GM12878 (cell line): ENCODE measurements around the gene CXCR6. TPM values are rescaled to one million over a fixed set of nuclear protein-coding genes. Genes with fewer than 3 reads are reported as not detected.
A peak's percentile ranks its signal among the peaks of the same experiment; 100 is the strongest.

ENCODE experiments used
- CBX3 ChIP-seq: fragments of 200-600 bp; sonication (generic); IDR thresholded peaks from 2 replicates; pipeline ENCODE4 v1.6.1; 2016; ENCODE audit warnings: low read depth, borderline replicate concordance
- CUX1 ChIP-seq: IDR thresholded peaks from 2 replicates; pipeline ENCODE4 v1.6.1; 2012; ENCODE audit warnings: improper control_type of control experiment, low read depth, low read length; ENCODE audit not compliant: insufficient replicate concordance
- EGR1 ChIP-seq, 2 experiments: IDR thresholded peaks; 1 replicate in 1 of 2; 2 replicates in 1 of 2; pipeline ENCODE4 v1.6.1; 2011 to 2012; ENCODE audit warnings: low read depth in 2 of 2, low read length in 2 of 2, borderline replicate concordance in 1 of 2, mild to moderate bottlenecking in 1 of 2, moderate library complexity in 1 of 2
- EP300 ChIP-seq, 2 experiments: fragments of 150-350 bp in 1 of 2; IDR thresholded peaks; 2 replicates each; pipeline ENCODE4 v1.6.1; 2011 to 2012; ENCODE audit warnings: low read depth in 2 of 2, low read length in 2 of 2, borderline replicate concordance in 1 of 2, improper control_type of control experiment in 1 of 2, inconsistent platforms in 1 of 2; ENCODE audit not compliant: control insufficient read depth in 1 of 2
- EZH2 ChIP-seq: IDR thresholded peaks from 2 replicates; pipeline ENCODE4 v1.6.1; 2012; ENCODE audit warnings: low read depth, mild to moderate bottlenecking, control low read depth, inconsistent platforms, low read length, borderline replicate concordance; ENCODE audit not compliant: control insufficient read depth
- FOS ChIP-seq: IDR thresholded peaks from 3 replicates; pipeline ENCODE4 v1.6.1; 2011; ENCODE audit warnings: borderline replicate concordance; ENCODE audit not compliant: insufficient read length; ENCODE audit errors: extremely low read depth
- FOXM1 ChIP-seq: IDR thresholded peaks from 2 replicates; pipeline ENCODE4 v1.6.1; 2012; ENCODE audit warnings: low read depth, mild to moderate bottlenecking, inconsistent platforms, low read length, moderate library complexity
- IRF5 ChIP-seq: fragments of 450-650 bp; IDR thresholded peaks from 2 replicates; pipeline ENCODE4 v1.6.1; 2017; ENCODE audit warnings: borderline replicate concordance
- LARP7 ChIP-seq: fragments of 450-650 bp; IDR thresholded peaks from 2 replicates; pipeline ENCODE4 v1.6.1; 2017; ENCODE audit warnings: mild to moderate bottlenecking
- POLR2A ChIP-seq: IDR thresholded peaks from 2 replicates; pipeline ENCODE4 v1.6.1; 2011; ENCODE audit warnings: low read depth, mild to moderate bottlenecking, low read length
- RAD21 ChIP-seq: IDR thresholded peaks from 2 replicates; pipeline ENCODE4 v1.6.1; 2011; ENCODE audit warnings: mild to moderate bottlenecking, low read depth, low read length, moderate library complexity; ENCODE audit not compliant: insufficient read depth
- RB1 ChIP-seq: fragments of 450-650 bp; formaldehyde crosslinking; IDR thresholded peaks from 2 replicates; pipeline ENCODE4 v1.6.1; 2017; ENCODE audit warnings: mild to moderate bottlenecking, borderline replicate concordance
- SIN3A ChIP-seq: IDR thresholded peaks from 2 replicates; pipeline ENCODE4 v1.6.1; 2012; ENCODE audit warnings: low read depth, low read length, improper control_type of control experiment
- SMARCA5 ChIP-seq: fragments of 450-650 bp; IDR thresholded peaks from 2 replicates; pipeline ENCODE4 v1.6.1; 2017; ENCODE audit warnings: mild to moderate bottlenecking
- SREBF2 ChIP-seq: IDR thresholded peaks from 2 replicates; pipeline ENCODE4 v1.6.1; 2012; ENCODE audit warnings: mild to moderate bottlenecking, low read length
- SRF ChIP-seq, 2 experiments: IDR thresholded peaks; 2 replicates each; pipeline ENCODE4 v1.6.1; 2011; ENCODE audit warnings: low read depth in 2 of 2, low read length in 2 of 2, mild to moderate bottlenecking in 1 of 2, moderate library complexity in 1 of 2
- STAT1 ChIP-seq: fragments of 450-650 bp; conservative IDR thresholded peaks from 2 replicates; pipeline ENCODE4 v1.6.1; 2014; ENCODE audit warnings: antibody characterized with exemption, mild to moderate bottlenecking
- TAF1 ChIP-seq: IDR thresholded peaks from 2 replicates; pipeline ENCODE4 v1.6.1; 2011; ENCODE audit warnings: mild to moderate bottlenecking, low read depth, low read length, borderline replicate concordance
- TARDBP ChIP-seq: IDR thresholded peaks from 2 replicates; pipeline ENCODE4 v1.6.1; 2016; ENCODE audit warnings: borderline replicate concordance
- TCF3 ChIP-seq: IDR thresholded peaks from 2 replicates; pipeline ENCODE4 v1.6.1; 2012; ENCODE audit warnings: low read depth, mild to moderate bottlenecking, low read length, borderline replicate concordance; ENCODE audit not compliant: insufficient read depth
- ZNF217 ChIP-seq: fragments of 450-650 bp; IDR thresholded peaks from 2 replicates; pipeline ENCODE4 v1.6.1; 2017; ENCODE audit warnings: antibody characterized with exemption, mild to moderate bottlenecking
- ZNF24 ChIP-seq: fragments of 450-650 bp; IDR thresholded peaks from 2 replicates; pipeline ENCODE4 v1.6.1; 2017; ENCODE audit warnings: antibody characterized with exemption, mild to moderate bottlenecking
- ZSCAN29 ChIP-seq: fragments of 450-650 bp; IDR thresholded peaks from 2 replicates; pipeline ENCODE4 v1.6.1; 2017; ENCODE audit warnings: mild to moderate bottlenecking, moderate library complexity
- polyA plus RNA-seq, 11 experiments: library from polyadenylated mRNA; depleted of rRNA in 4 of 11; unstranded in 6 of 11; stranded (reverse) in 5 of 11; fragments of >200 nt; fragmentation: Nextera tagmentation in 4 of 11; fragmentation: Illumina TruSeq in 1 of 11; extraction: Ambion mirVana in 4 of 11; extraction: Trizol in 1 of 11; gene quantifications; 1 replicate in 1 of 11; 2 replicates in 10 of 11; pipeline versions ENCODE4 v1.2.1 to v1.2.3, GENCODE V29; 2011 to 2016; ENCODE audit warnings: inconsistent platforms in 2 of 11, missing spikeins in 2 of 11, low read depth in 1 of 11
- total RNA-seq, 4 experiments: library from RNA; depleted of rRNA in 3 of 4; stranded (reverse); fragments of >200 nt in 3 of 4; fragmentation: Illumina TruSeq in 1 of 4; extraction: Trizol in 1 of 4; gene quantifications; 2 replicates each; pipeline versions ENCODE4 v1.2.1 to v1.2.3, GENCODE V29; 2013 to 2021

CXCR6 gene
- total and polyA plus RNA-seq, 10 of the 15 experiments (the other 5 are each of a cell fraction or from before 2014, with no cell fraction given) = 0.04 to 0.20 (median 0.12) TPM; not detected in 5

GRCh38 chr3:45994419-45995235, 51.4 kb downstream of the CXCR6 start (continued):
- no peak for TF ChIP-seq FOXM1
- TF ChIP-seq TCF3 = no peak
- no peak for TF ChIP-seq EZH2
- no peak for TF ChIP-seq RB1
- no peak for TF ChIP-seq SRF (IDR thresholded peaks at IDR 0.05; ENCODE audit: low read depth in 2 of 2, low read length in 2 of 2)
- TF ChIP-seq EP300 (IDR thresholded peaks at IDR 0.05; ENCODE audit: borderline replicate concordance in 1 of 2, control insufficient read depth in 1 of 2, low read depth in 2 of 2, low read length in 2 of 2) = 0 out of 4 replicates have a peak, but pooled peaks of 1 of the 2 experiments have one; percentile 10
- TF ChIP-seq TARDBP = no peak
- TF ChIP-seq RAD21 = no peak
- TF ChIP-seq CBX3 = no peak
- TF ChIP-seq ZSCAN29 = no peak
- TF ChIP-seq IRF5 = no peak
- no peak for TF ChIP-seq STAT1
- no peak for TF ChIP-seq POLR2A
- TF ChIP-seq ZNF217 = no peak
- TF ChIP-seq SMARCA5 = no peak
- TF ChIP-seq SREBF2 = no peak
- TF ChIP-seq FOS = no peak
- TF ChIP-seq TAF1 = 0 out of 2 replicates have a peak, but pooled peaks have one; percentile 8
- TF ChIP-seq SIN3A = peak; percentile 76; the same call in 1 of the 2 replicates
- TF ChIP-seq LARP7 = no peak
- no peak for TF ChIP-seq ZNF24
- TF ChIP-seq EGR1 (IDR thresholded peaks at IDR 0.05; ENCODE audit: borderline replicate concordance in 1 of 2, low read depth in 2 of 2, low read length in 2 of 2) = no peak
- no peak for TF ChIP-seq CUX1
